GM10266 (cell line): ENCODE measurements around the gene ERBB4.

ENCODE experiments used
- DNase-seq: peaks from one replicate; pipeline ENCODE4 v3.0.0; 2012; ENCODE audit errors: extremely low spot score
- TF ChIP-seq, protein P1 (sequence below): IDR thresholded peaks from 2 replicates; pipeline ENCODE4 v1.5.1; 2012; ENCODE audit warnings: mild to moderate bottlenecking, low read depth; ENCODE audit not compliant: control insufficient read depth, insufficient read depth; ENCODE audit errors: missing control alignments

ERBB4 gene

DNA sequence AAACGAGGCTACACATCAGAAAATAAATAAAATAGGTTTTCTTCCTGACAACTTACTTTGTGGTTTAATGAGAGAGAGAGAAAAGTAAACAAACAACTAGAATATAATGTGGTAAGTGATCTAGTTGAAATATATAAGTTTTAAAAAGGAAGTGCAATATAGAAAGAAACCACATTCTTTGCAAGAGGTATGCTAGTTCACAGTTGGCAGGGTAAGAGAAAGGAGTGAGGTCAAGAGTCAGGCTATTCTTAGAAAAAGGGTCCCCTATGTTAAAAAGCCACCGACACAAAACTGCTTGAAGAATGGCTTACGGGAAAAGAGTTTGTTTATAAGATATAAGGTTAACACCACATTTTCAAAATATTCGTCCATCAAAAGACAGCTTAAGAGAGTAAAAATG is 462.1 kb downstream of the ERBB4 start:
- TF ChIP-seq, protein P1, sequence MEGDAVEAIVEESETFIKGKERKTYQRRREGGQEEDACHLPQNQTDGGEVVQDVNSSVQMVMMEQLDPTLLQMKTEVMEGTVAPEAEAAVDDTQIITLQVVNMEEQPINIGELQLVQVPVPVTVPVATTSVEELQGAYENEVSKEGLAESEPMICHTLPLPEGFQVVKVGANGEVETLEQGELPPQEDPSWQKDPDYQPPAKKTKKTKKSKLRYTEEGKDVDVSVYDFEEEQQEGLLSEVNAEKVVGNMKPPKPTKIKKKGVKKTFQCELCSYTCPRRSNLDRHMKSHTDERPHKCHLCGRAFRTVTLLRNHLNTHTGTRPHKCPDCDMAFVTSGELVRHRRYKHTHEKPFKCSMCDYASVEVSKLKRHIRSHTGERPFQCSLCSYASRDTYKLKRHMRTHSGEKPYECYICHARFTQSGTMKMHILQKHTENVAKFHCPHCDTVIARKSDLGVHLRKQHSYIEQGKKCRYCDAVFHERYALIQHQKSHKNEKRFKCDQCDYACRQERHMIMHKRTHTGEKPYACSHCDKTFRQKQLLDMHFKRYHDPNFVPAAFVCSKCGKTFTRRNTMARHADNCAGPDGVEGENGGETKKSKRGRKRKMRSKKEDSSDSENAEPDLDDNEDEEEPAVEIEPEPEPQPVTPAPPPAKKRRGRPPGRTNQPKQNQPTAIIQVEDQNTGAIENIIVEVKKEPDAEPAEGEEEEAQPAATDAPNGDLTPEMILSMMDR, result no peak
- no peak for DNase-seq

GRCh38 chr2:212073360-212073759 is 465.2 kb downstream of the ERBB4 start:
- TF ChIP-seq, protein P1, result no peak
- DNase-seq, result no peak

- no peak for DNase-seq
- TF ChIP-seq, protein P1, result no peak
Observed at GRCh38 chr2:212066546-212066945, 472.1 kb downstream of the ERBB4 start.

- no peak for DNase-seq
- TF ChIP-seq, protein P1, result no peak
Observed at GRCh38 chr2:212064318-212064717, 474.3 kb downstream of the ERBB4 start.

DNA sequence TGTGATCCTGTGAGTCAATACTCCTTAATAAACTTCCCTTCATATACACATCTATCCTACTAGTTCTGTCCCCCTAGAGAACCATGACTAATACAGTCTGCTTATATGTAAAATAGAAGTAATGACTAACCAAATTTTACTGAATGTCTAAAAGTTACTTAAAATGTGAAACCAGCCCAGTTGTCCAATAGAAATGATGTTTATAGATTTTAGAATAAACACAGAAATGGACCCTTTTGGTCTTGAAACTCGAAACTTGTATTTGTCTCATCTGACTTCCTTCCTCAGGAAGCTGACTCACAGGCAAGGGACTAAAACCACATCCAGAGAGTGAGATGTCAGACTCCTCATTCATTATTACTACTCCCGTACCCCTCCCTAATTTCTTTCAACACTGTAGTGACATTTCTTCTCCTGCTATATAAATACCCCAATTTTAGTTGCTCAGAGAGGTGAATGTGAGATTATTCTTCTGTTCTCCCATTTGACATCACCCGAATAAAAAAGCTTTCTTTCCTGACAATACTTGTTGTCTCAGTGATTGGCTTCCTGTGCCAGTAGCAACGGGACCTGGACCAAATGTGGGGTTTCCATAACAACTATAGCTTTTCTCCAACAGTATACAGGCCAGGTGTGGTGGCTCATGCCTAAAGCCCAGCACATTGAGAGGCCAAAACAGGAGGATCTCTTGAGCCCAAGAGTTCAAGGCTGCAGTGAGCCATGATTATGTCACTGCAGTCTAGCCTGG is 486.0 kb downstream of the ERBB4 start:
- TF ChIP-seq, protein P1, result no peak
- DNase-seq, result no peak

- no peak for DNase-seq
- TF ChIP-seq, protein P1, result no peak
Observed at GRCh38 chr2:212050871-212051270, 487.7 kb downstream of the ERBB4 start.

DNA sequence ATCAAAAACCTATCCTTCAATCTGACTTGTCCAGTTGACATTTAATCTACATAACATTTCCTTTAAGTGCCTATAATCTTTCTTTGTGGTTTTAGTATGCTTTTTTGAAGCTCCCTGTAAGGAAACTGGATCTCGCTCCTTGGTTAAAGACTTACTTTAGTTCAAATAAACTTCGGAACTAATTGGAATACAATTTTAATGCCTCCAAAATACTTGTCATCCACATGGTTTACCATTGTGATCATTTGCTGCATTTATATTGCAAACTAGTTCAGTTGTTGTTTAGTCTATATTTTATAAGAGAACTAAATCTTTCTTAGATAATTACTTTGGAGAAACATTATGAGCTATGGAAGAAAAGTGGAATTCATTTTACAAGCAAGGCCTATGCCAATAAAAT is 496.0 kb downstream of the ERBB4 start:
- TF ChIP-seq, protein P1, result no peak
- no peak for DNase-seq
